AG09309 (cell line): ENCODE results near the gene SH3BP5L.
"Not testable (repeated sequence)": the region's sequence is repeated elsewhere in the genome, so short reads cannot be mapped to it uniquely, and the experiment has no call there.

Experiments used
- DNase-seq: peaks from one replicate; pipeline ENCODE4 v3.0.0-alpha.2; 2010; ENCODE audit warnings: low read depth
- H3K4me3 ChIP-seq: 2 replicates; pipeline ENCODE4 v1.5.1; 2011; ENCODE audit warnings: mild to moderate bottlenecking, low read depth, low read length, moderate library complexity; ENCODE audit not compliant: control insufficient read depth
- CTCF ChIP-seq: IDR thresholded peaks from 2 replicates; pipeline ENCODE4 v1.5.1; 2011; ENCODE audit warnings: mild to moderate bottlenecking, low read depth, low read length, inconsistent platforms; ENCODE audit not compliant: insufficient read depth, control insufficient read depth; ENCODE audit errors: missing control alignments

Gene SH3BP5L

GRCh38 chr1:248791010-248791409, 34.7 kb downstream of the SH3BP5L start:
- H3K4me3 ChIP-seq, result no peak overlapping the region
- no peak for DNase-seq
- TF ChIP-seq CTCF, result no peak

GRCh38 chr1:248790456-248790855, 35.3 kb downstream of the SH3BP5L start:
- TF ChIP-seq CTCF, result no peak
- DNase-seq, result no peak
- no peak overlapping the region for H3K4me3 ChIP-seq

GRCh38 chr1:248789337-248789736, 36.4 kb downstream of the SH3BP5L start:
- DNase-seq, H3K4me3 ChIP-seq: not testable (repeated sequence)

GRCh38 chr1:248788327-248788726, 37.4 kb downstream of the SH3BP5L start:
- no peak for DNase-seq
- H3K4me3 ChIP-seq, result no peak overlapping the region
- no peak for TF ChIP-seq CTCF

GRCh38 chr1:248787430-248787829, 38.3 kb downstream of the SH3BP5L start:
- no peak for TF ChIP-seq CTCF
- no peak for DNase-seq
- no peak overlapping the region for H3K4me3 ChIP-seq

GRCh38 chr1:248786156-248786555, 39.6 kb downstream of the SH3BP5L start:
- no peak overlapping the region for H3K4me3 ChIP-seq
- no peak for DNase-seq
- no peak for TF ChIP-seq CTCF

GRCh38 chr1:248783367-248783766, 42.3 kb downstream of the SH3BP5L start:
- no peak overlapping the region for H3K4me3 ChIP-seq
- TF ChIP-seq CTCF, result no peak
- no peak for DNase-seq
